Psoas muscle (tissue), 8 donors: ENCODE data around the gene TMEM31. TPM values are rescaled to one million over a fixed set of nuclear protein-coding genes. Genes with fewer than 3 reads are reported as not detected.

Experiments
- ATAC-seq, 4 donors: fragments of 200-7000 bp; cut with Tn5 transposase; one replicate each; pipeline ENCODE4 v1.9.1; 2020; ENCODE audit warnings: moderate library complexity in 3 of 4, mild to moderate bottlenecking in 2 of 4
- DNase-seq, 2 donors: peaks; one replicate each; pipeline ENCODE4 v3.0.0-alpha.2; 2020
- H3K27ac ChIP-seq: fragments of 200-600 bp; one replicate; pipeline ENCODE4 v1.8.0; 2022
- H3K27me3 ChIP-seq, 3 donors: fragments of 200-600 bp in 1 of 3; one replicate each; pipeline versions ENCODE4 v1.6.1 to v1.8.0; 2013 to 2022; ENCODE audit warnings: low read length in 2 of 3, mild to moderate bottlenecking in 2 of 3, moderate library complexity in 1 of 3; ENCODE audit not compliant: insufficient read depth in 3 of 3
- H3K36me3 ChIP-seq, 2 donors: fragments of 200-600 bp in 1 of 2; one replicate each; pipeline versions ENCODE4 v1.6.1 to v1.8.0; 2013 to 2022; ENCODE audit warnings: low read depth in 1 of 2, mild to moderate bottlenecking in 1 of 2, moderate library complexity in 1 of 2; ENCODE audit not compliant: insufficient read depth in 1 of 2
- H3K4me1 ChIP-seq: fragments of 200-600 bp; one replicate; pipeline ENCODE4 v1.8.0; 2022
- H3K4me3 ChIP-seq: fragments of 200-600 bp; one replicate; pipeline ENCODE4 v1.8.0; 2022; ENCODE audit warnings: mild to moderate bottlenecking
- H3K9me3 ChIP-seq: fragments of 200-600 bp; one replicate; pipeline ENCODE4 v1.8.0; 2022
- CTCF ChIP-seq: fragments of 200-600 bp; IDR thresholded peaks from one replicate; pipeline ENCODE4 v1.8.0; 2022; ENCODE audit warnings: antibody characterized with exemption
- WGBS, 3 donors: extraction: QIAGEN DNeasy Blood & Tissue Kit; methylation state at CpG; one replicate each; pipeline versions ENCODE4 v1.1.6 to v1.1.7; 2013; 5-methylcytosine and 5-hydroxymethylcytosine counted together
- intact Hi-C, 2 donors: fragments of 100-400 bp; cut with DNase I; formaldehyde crosslinking; loops; one replicate each; pipeline versions ENCODE4 v1.11.0 to v1.14.2; 2022
- polyA plus RNA-seq, 3 donors: library from polyadenylated mRNA; stranded (reverse); fragments of 200-250 nt; gene quantifications; one replicate each; pipeline ENCODE4 v1.2.3, GENCODE V29; 2013
- total RNA-seq, 4 donors: library from RNA; stranded (reverse); fragmentation: NEBNext Ultra II Directional in 2 of 4; extraction: Animal tissue kit (Norgen Biotek cat#: 25700) in 2 of 4; gene quantifications; one replicate each; pipeline versions ENCODE4 v1.2.1 to v1.2.4, GENCODE V29; 2021 to 2023
- donor health status: healthy with polysubstance abuse.
- donor health status: DM: no; HTN: no; CAD: no; lungs with moderate emphysema.
- donor health status: Bipolar disorder and iron deficiency.
- donor health status: healthy.
- donor health status: DM: yes; HTN: yes; CAD: no.
- donor health status: DM: no; HTN: no; CAD: no.
- donor health status: DM: no; HTN: no; CAD: no.
- donor health status: DM: yes; HTN: yes; CAD: no.

TMEM31 gene
- total and polyA plus RNA-seq, 7 donors = 0.09 TPM; not detected in 6

- no peak overlapping the region for H3K27ac ChIP-seq
- H3K9me3 ChIP-seq = no peaks in the 10 kb centered on the region
- peaks cover 0 to 46% of the 10 kb centered on the region in 2 donors for H3K36me3 ChIP-seq
- ATAC-seq = no peak
- H3K4me1 ChIP-seq = no peaks in the 10 kb centered on the region
- no peaks in the 10 kb centered on the region for H3K27me3 ChIP-seq
- no peak overlapping the region for H3K4me3 ChIP-seq
- no peak for DNase-seq
- WGBS, 3 donors = 71 to 86% (median 84%) methylated on average over 8 of the region's 8 CpGs
- intact Hi-C loops = no loop called here
- no peak for TF ChIP-seq CTCF
Measured at GRCh38 chrX:103674531-103675454, 35.9 kb upstream of the TMEM31 start.

- no peaks in the 10 kb centered on the region for H3K9me3 ChIP-seq
- 80 to 99% (median 91%) methylated on average over 5 of the region's 5 CpGs for WGBS, 3 donors
- intact Hi-C loops = no loop called here
Measured at GRCh38 chrX:103678199-103678993, 32.3 kb upstream of the TMEM31 start.

GRCh38 chrX:103681443-103681842 is 29.3 kb upstream of the TMEM31 start:
- no peak overlapping the region for H3K27ac ChIP-seq
- no peak for DNase-seq
- no peak for TF ChIP-seq CTCF
- peaks cover 5% of the 10 kb centered on the region for H3K4me1 ChIP-seq
- peak in 1 of 4 donors; percentile 47 for ATAC-seq
- peaks cover 4 to 81% of the 10 kb centered on the region in 2 donors for H3K36me3 ChIP-seq
- WGBS, 3 donors = 39 to 61% (median 46%) methylated on average over 2 of the region's 2 CpGs
- intact Hi-C loops = loop anchor here in 1 of 2 donors (10.0 kb wide), 2 partner anchors 47 to 147 kb away; no protein-coding TSS in a partner anchor
- H3K27me3 ChIP-seq = no peaks in the 10 kb centered on the region
- H3K4me3 ChIP-seq = no peak overlapping the region
- H3K9me3 ChIP-seq = no peaks in the 10 kb centered on the region

More at GRCh38 chrX:103678199-103678993, 32.3 kb upstream of the TMEM31 start:
- Histone ChIP-seq H3K36me3 (peaks cover 0 to 77% of the 10 kb centered on the region in 2 donors), H3K27me3 (no peaks in the 10 kb centered on the region), H3K4me3 (no peak overlapping the region), H3K4me1 (no peaks in the 10 kb centered on the region), H3K27ac (no peak overlapping the region)
- DNase-seq (no peak), ATAC-seq (no peak)
- no peak for TF ChIP-seq CTCF

GRCh38 chrX:103685396-103685795 is 25.3 kb upstream of the TMEM31 start:
- DNase-seq = no peak
- H3K36me3 ChIP-seq = peaks cover 4 to 47% of the 10 kb centered on the region in 2 donors
- peak overlapping the region; percentile 71 for H3K4me3 ChIP-seq
- no peaks in the 10 kb centered on the region for H3K27me3 ChIP-seq
- H3K4me1 ChIP-seq = peaks cover 5% of the 10 kb centered on the region
- TF ChIP-seq CTCF = no peak
- H3K27ac ChIP-seq = peak overlapping the region; percentile 87
- H3K9me3 ChIP-seq = no peaks in the 10 kb centered on the region
- ATAC-seq = no peak
- intact Hi-C loops = loop anchor here (5.0 to 10.0 kb wide), 4 partner anchors 51 to 151 kb away; partner anchors contain the start of gene TCEAL1 (in 1 of the 2)
- 4 to 31% (median 10%) methylated on average over 5 of the region's 5 CpGs for WGBS, 3 donors
